Measurements from ENCODE around the gene RBM10. TPM values are rescaled to one million over a fixed set of nuclear protein-coding genes. Genes with fewer than 3 reads are reported as not detected.

RBM10 gene
- total and polyA plus RNA-seq, 2 donors = 22.4 to 34.7 TPM

- DNase-seq (ENCODE audit: extremely low spot score) = no peak
- WGBS = 99% methylated on average over 3 of the region's 3 CpGs
- H3K36me3 ChIP-seq (ENCODE audit: insufficient read depth) = no peaks in the 10 kb centered on the region
- no peak overlapping the region for H3K4me3 ChIP-seq (ENCODE audit: low read depth, low read length)
- no peaks in the 10 kb centered on the region for H3K4me1 ChIP-seq (ENCODE audit: insufficient read depth)
- H3K27ac ChIP-seq (ENCODE audit: low read depth) = no peak overlapping the region
Observed at GRCh38 chrX:47164420-47164819, 19.4 kb downstream of the RBM10 start.

GRCh38 chrX:47166126-47166525, 21.1 kb downstream of the RBM10 start:
- no peaks in the 10 kb centered on the region for H3K4me1 ChIP-seq (ENCODE audit: insufficient read depth)
- WGBS = 94% methylated on average over 5 of the region's 5 CpGs
- H3K36me3 ChIP-seq (ENCODE audit: insufficient read depth) = peaks cover 3% of the 10 kb centered on the region
- no peak overlapping the region for H3K4me3 ChIP-seq (ENCODE audit: low read depth, low read length)
- H3K27ac ChIP-seq (ENCODE audit: low read depth) = no peak overlapping the region
- no peak for DNase-seq (ENCODE audit: extremely low spot score)

GRCh38 chrX:47168495-47169073, 23.6 kb downstream of the RBM10 start:
- no peak for DNase-seq (ENCODE audit: extremely low spot score)
- Histone ChIP-seq H3K4me3 (ENCODE audit: low read depth, low read length) (no peak overlapping the region), H3K4me1 (ENCODE audit: insufficient read depth) (no peaks in the 10 kb centered on the region), H3K27ac (ENCODE audit: low read depth) (no peak overlapping the region), H3K36me3 (ENCODE audit: insufficient read depth) (peaks cover 8% of the 10 kb centered on the region)
- WGBS = 90% methylated on average over 6 of the region's 6 CpGs

DNA sequence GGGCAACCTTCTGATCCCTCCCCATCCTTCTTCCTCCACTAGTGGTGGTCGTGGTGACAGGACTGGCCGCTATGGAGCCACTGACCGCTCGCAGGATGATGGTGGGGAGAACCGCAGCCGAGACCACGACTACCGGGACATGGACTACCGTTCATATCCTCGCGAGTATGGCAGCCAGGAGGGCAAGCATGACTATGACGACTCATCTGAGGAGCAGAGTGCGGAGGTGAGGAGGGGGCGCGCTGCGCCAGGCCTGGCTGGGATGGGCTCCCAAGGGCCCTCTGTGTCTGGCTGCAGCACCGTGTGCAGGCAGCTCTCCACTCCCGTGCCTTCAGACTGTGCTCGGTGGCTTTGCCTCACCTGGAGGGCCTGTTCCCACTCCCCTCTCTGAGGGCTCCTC, 24.3 kb downstream of the RBM10 start:
- no peaks in the 10 kb centered on the region for H3K4me1 ChIP-seq (ENCODE audit: insufficient read depth)
- no peak overlapping the region for H3K4me3 ChIP-seq (ENCODE audit: low read depth, low read length)
- H3K27ac ChIP-seq (ENCODE audit: low read depth) = no peak overlapping the region
- no peak for DNase-seq (ENCODE audit: extremely low spot score)
- WGBS = 93% methylated on average over 19 of the region's 19 CpGs
- peaks cover 8% of the 10 kb centered on the region for H3K36me3 ChIP-seq (ENCODE audit: insufficient read depth)

- Histone ChIP-seq H3K27ac (ENCODE audit: low read depth) (no peak overlapping the region), H3K4me3 (ENCODE audit: low read depth, low read length) (no peak overlapping the region), H3K4me1 (ENCODE audit: insufficient read depth) (no peaks in the 10 kb centered on the region), H3K36me3 (ENCODE audit: insufficient read depth) (peaks cover 8% of the 10 kb centered on the region)
- no peak for DNase-seq (ENCODE audit: extremely low spot score)
- WGBS = 66% methylated on average over 13 of the region's 13 CpGs
Observed at GRCh38 chrX:47169726-47170515, 24.9 kb downstream of the RBM10 start.

DNA sequence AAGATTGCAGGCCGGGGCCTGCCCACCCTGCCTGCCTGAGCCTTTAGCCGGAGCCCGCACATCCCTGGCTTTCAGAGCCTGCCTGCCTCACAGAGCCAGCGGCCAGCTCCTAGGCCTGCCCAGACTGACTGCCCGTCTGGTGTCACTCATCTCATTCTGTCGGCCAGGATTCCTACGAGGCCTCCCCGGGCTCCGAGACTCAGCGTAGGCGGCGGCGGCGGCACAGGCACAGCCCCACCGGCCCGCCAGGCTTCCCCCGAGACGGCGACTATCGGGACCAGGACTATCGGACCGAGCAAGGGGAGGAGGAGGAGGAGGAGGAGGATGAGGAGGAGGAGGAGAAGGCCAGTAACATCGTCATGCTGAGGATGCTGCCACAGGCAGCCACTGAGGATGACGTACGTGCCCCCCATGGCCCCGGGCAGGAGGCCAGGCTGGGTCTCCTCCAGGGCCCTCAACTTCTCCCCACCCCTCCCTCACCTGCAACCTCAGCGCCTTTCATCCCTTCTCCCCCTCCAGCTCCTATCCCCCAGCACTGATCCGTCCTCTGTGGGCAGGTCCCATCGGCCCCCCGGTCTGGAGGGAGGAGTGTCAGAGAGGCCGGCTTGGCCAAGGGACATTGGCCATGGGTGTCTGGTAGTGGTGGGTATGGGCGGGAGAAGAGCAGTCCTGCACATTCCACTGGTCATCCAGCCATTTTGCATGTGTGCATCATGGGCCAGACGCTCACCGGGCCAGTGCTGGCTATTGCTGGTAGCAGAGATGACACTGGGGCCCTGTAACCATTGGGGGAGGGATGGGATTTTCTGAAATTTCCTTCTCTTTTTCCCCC, 26.1 kb downstream of the RBM10 start:
- Histone ChIP-seq H3K4me1 (ENCODE audit: insufficient read depth) (no peaks in the 10 kb centered on the region), H3K4me3 (ENCODE audit: low read depth, low read length) (no peak overlapping the region), H3K36me3 (ENCODE audit: insufficient read depth) (peaks cover 8% of the 10 kb centered on the region), H3K27ac (ENCODE audit: low read depth) (no peak overlapping the region)
- 91% methylated on average over 34 of the region's 34 CpGs for WGBS
- DNase-seq (ENCODE audit: extremely low spot score) = no peak

DNA sequence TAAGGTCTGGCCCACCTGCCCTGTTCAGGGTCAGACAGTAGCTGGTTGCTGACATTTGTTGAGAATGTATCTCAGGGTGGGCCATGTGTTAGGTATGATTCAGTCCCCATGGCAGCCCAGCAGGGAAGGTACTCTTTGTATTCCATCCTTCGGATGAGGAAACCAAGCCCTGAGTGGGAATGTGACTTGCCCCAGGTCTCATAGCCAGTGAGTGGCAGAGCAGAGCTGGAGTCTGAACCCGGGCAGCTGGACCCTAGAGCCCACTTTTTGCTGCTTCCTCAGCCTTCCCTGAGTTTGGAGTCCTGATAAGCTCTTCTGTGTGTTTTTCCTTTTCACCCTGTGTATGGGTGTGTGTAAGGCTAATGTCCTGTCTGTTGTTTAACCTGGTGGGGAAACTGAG, 27.0 kb downstream of the RBM10 start:
- H3K27ac ChIP-seq (ENCODE audit: low read depth) = no peak overlapping the region
- 98% methylated on average over 2 of the region's 2 CpGs for WGBS
- H3K4me1 ChIP-seq (ENCODE audit: insufficient read depth) = no peaks in the 10 kb centered on the region
- H3K36me3 ChIP-seq (ENCODE audit: insufficient read depth) = peaks cover 8% of the 10 kb centered on the region
- no peak for DNase-seq (ENCODE audit: extremely low spot score)
- no peak overlapping the region for H3K4me3 ChIP-seq (ENCODE audit: low read depth, low read length)

DNA sequence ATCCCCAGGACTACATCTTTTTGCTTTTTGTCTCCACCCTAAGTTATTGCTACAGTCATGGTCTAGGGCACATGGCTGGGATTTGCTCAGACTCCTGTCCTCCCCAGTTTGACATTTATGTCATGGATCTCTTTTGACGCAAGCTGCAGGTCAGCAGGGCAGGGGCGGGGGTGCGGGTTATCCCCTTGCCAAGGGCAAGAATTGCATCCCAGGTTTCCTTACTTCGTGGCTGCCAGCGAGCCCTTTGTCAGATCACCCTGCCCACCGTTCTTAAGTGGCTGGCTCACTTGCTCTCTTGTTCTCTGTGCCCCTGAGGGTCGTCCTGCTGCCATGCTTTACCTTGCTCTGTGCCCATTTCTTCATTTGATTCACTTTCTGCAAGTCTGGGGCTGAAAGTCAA, 27.5 kb downstream of the RBM10 start:
- H3K4me1 ChIP-seq (ENCODE audit: insufficient read depth) = no peaks in the 10 kb centered on the region
- WGBS = 90% methylated on average over 7 of the region's 7 CpGs
- H3K27ac ChIP-seq (ENCODE audit: low read depth) = no peak overlapping the region
- peaks cover 8% of the 10 kb centered on the region for H3K36me3 ChIP-seq (ENCODE audit: insufficient read depth)
- no peak overlapping the region for H3K4me3 ChIP-seq (ENCODE audit: low read depth, low read length)
- DNase-seq (ENCODE audit: extremely low spot score) = no peak

- H3K36me3 ChIP-seq (ENCODE audit: insufficient read depth) = peaks cover 10% of the 10 kb centered on the region
- no peaks in the 10 kb centered on the region for H3K4me1 ChIP-seq (ENCODE audit: insufficient read depth)
- H3K27ac ChIP-seq (ENCODE audit: low read depth) = no peak overlapping the region
- no peak overlapping the region for H3K4me3 ChIP-seq (ENCODE audit: low read depth, low read length)
- DNase-seq (ENCODE audit: extremely low spot score) = no peak
- 88% methylated on average over 18 of the region's 18 CpGs for WGBS
Observed at GRCh38 chrX:47172971-47173792, 28.2 kb downstream of the RBM10 start.

DNA sequence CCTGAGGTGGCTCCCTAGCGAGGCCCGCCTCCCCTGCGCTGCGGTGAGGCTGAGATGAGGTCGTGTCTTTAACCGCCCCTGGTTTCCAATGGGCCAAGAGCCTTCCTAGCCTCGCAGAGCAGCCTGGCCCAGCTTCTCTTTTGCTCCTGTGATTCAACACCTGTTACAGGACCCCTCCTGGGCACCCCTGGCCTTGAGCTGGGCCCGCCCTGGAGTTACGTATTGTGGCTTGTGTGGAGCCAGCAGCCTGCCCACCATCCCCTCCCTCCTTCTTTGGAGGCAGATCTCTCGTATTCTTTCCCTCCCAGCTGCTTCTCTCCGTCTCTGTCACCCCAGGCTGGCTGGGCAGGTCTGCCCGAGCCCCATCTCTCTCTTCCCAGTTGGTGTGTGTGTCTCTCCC, 29.4 kb downstream of the RBM10 start:
- H3K36me3 ChIP-seq (ENCODE audit: insufficient read depth) = peaks cover 10% of the 10 kb centered on the region
- DNase-seq (ENCODE audit: extremely low spot score) = no peak
- 94% methylated on average over 12 of the region's 12 CpGs for WGBS

GRCh38 chrX:47174846-47175587, 30.0 kb downstream of the RBM10 start:
- H3K4me3 ChIP-seq (ENCODE audit: low read depth, low read length) = no peak overlapping the region
- H3K27ac ChIP-seq (ENCODE audit: low read depth) = no peak overlapping the region
- DNase-seq (ENCODE audit: extremely low spot score) = no peak
- 88% methylated on average over 23 of the region's 23 CpGs for WGBS
- no peaks in the 10 kb centered on the region for H3K4me1 ChIP-seq (ENCODE audit: insufficient read depth)
- H3K36me3 ChIP-seq (ENCODE audit: insufficient read depth) = peaks cover 10% of the 10 kb centered on the region

More for the DNA sequence above, 29.4 kb downstream of the RBM10 start:
- H3K27ac ChIP-seq (ENCODE audit: low read depth) = no peak overlapping the region
- no peak overlapping the region for H3K4me3 ChIP-seq (ENCODE audit: low read depth, low read length)
- no peaks in the 10 kb centered on the region for H3K4me1 ChIP-seq (ENCODE audit: insufficient read depth)

DNA sequence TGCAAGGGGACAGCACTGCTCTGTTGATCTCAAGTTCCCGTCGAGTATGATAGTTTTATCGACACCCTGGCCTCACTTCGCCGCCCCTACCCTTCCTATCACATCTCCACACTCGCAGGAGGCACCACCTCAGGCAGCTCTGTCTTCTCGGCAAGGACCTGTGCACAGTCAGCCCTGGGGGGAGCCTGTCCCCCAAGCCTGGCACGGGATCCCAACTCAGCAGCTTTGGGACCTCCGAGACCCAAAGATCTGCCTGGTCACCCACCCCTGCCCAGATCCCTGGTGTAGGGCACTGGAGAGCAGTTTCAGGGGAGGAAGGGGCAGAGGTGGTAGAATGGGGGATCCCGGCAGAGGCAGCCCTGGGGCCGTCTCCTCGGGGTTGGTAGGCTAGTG, 30.6 kb downstream of the RBM10 start:
- WGBS = 95% methylated on average over 12 of the region's 12 CpGs
- Histone ChIP-seq H3K4me1 (ENCODE audit: insufficient read depth) (no peaks in the 10 kb centered on the region), H3K27ac (ENCODE audit: low read depth) (no peak overlapping the region), H3K36me3 (ENCODE audit: insufficient read depth) (peaks cover 9% of the 10 kb centered on the region), H3K4me3 (ENCODE audit: low read depth, low read length) (no peak overlapping the region)
- no peak for DNase-seq (ENCODE audit: extremely low spot score)

All from urinary bladder (tissue), 4 donors.